HUDEP-2 (cell line): ENCODE measurements around the gene GALNT7.

Source experiments
- DNase-seq, 76 experiments: peaks; one replicate each; lab custom pipeline; 2025; ENCODE audit not compliant: unreplicated experiment in 76 of 76; lab: John Stamatoyannopoulos, UW

GALNT7 gene

GRCh38 chr4:173288296-173288695 lies 119.7 kb downstream of the GALNT7 start:
- peak in 74 of 76 experiments; percentile 31 to 92 (median 81) for DNase-seq

DNA sequence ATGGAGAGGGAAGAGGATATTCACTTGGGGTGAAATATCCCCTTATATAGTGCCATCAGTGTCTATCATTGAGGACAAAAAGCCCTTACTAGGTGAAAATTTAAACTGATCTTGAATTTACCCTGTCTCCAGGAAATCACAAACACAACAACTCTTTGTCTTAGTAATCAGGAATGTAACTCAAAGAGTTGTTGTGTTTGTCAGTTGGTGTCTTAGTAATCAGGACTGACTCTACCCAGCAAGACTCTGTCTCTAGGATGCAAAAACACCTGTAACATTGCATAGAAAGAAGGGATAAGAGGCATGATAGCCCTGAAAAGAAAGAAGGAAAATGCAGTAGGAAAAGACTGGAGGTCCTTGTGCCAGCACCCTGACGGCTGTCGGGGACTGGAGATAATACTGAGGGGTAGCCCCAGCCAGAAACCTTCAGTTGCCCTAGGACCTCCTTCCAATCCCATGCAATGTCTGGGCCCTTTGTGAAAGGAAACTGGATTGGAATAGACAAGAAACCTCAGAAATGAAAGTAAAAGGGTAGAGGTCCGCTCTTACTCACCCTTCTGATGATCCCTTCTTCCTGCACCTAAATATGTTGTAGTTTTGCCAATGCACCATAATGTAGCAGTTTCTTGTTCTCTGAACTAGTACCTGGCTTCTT lies 120.2 kb downstream of the GALNT7 start:
- peak in 15 of 76 experiments; percentile 13 to 52 (median 34) for DNase-seq

- DNase-seq: peak in 73 of 76 experiments; percentile 7 to 89 (median 50)
Observed at GRCh38 chr4:173289353-173289727, 120.7 kb downstream of the GALNT7 start.

GRCh38 chr4:173291899-173292298 lies 123.3 kb downstream of the GALNT7 start:
- DNase-seq: no peak

GRCh38 chr4:173293663-173294062 lies 125.1 kb downstream of the GALNT7 start:
- no peak for DNase-seq

DNA sequence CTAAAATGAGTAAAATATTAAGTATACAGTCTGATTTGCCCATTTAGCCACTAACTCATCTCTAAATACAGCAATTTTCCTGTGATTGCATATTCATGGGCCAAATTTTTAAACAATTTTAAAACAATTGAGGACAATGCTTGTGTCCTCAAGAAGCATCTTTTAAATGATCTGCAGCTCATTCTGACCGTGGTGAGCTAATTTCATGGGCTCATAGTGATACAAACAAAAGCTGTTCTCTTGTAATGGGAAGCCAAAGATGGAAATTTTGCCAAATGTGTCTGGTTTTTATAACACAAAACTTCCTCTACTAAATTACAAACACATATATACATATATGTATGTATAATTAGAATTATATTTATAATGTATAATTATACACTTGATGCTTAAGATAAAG lies 125.8 kb downstream of the GALNT7 start:
- no peak for DNase-seq

GRCh38 chr4:173301518-173302201 lies 133.0 kb downstream of the GALNT7 start:
- peak in 13 of 76 experiments; percentile 2 to 33 (median 14) for DNase-seq

DNA sequence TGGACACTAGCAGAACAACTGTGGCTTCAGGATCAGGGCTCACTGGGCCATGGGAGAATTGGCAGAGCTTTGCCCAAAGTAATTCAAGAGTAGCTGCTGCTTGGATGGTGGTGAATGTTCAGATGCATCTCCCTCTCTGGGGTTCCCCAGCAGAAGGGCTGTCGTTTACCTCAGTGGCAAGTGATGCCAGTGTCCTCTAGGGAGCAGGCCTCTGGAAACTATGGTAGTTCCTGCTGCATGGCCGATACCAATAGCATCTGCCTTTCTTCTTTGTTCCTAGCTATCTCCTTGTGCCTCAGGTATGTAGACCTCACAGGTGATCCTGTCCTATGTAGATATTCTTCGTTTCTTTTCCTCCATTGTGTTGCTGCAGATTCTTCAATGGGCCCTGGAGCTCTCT lies 139.2 kb downstream of the GALNT7 start:
- no peak for DNase-seq

DNA sequence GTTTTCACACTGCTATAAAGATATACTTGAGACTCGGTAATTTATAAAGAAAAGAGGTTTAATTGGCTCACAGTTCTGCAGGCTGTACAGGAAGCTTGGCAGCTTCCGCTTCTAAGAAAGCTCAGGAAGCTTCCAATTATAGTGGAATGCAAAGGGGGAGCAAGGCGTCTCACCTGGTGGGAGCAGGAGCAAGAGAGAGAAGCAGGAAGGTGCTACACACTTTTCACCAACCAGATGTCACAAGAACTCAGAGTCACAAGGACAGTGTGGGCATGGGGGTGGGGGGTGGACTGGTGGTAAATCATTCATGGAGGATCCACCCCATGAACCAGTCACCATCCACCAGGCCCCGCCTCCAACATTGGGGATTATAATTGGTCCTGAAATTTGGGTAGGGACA lies 142.8 kb downstream of the GALNT7 start:
- DNase-seq: no peak

- no peak for DNase-seq
Observed at GRCh38 chr4:173314715-173315114, 146.1 kb downstream of the GALNT7 start.

GRCh38 chr4:173316060-173316459 lies 147.4 kb downstream of the GALNT7 start:
- no peak for DNase-seq

DNA sequence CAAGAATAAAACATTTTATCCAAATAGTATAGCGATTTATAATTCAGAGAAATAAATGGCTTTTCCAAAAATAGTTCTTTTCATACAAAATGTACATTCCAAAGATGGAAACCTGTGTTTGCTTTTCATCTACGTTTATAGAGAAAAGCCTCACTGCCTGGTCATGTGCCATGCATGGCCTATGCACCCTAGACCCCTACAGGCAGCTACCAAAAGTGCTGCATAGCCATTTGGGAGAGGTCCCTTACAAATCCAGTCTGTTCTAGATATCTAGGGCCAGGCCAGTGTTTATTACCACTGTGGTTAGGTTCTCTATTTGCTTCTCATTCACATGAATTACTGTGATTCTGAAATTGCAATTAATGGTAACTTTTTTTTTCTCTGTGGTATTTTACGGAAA lies 148.4 kb downstream of the GALNT7 start:
- DNase-seq: peak in 53 of 76 experiments; percentile 2 to 55 (median 22)

DNA sequence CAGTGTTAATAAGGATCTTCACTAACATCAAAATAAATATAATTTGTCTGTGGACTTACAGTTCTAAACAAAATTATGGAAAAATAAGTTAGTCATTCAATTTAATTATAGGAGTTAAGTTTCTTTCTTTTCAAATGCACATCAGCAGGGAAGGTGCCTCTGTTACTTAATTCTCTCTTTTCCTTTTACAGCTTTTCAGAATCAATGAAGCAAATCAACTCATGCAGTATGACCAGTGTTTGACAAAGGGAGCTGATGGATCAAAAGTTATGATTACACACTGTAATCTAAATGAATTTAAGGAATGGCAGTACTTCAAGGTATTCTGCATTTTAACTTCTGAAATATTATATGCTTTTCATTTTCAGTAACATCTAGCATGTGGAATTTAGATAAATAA lies 149.6 kb downstream of the GALNT7 start:
- no peak for DNase-seq

GRCh38 chr4:173318648-173319211 lies 150.1 kb downstream of the GALNT7 start:
- DNase-seq: peak in 4 of 76 experiments; percentile 0 to 8 (median 5)

DNA sequence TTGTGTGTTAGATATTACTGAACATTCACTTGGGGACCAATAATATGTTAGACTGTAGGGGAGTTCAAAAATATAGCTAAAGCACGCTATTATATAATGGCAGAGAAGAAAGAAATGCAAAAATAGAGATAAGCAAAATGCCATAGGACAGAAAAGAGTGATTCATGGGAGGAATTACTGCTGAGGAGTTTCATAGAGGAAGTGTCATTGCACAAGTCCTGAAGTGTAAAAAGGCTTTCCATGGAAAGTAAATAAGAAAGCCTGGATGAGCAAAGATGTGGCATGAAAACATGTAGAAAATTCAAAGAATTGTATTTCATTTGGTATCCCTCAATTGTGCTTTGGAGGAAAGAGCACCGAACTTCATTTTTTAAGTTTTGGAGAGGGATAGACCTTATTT lies 151.1 kb downstream of the GALNT7 start:
- no peak for DNase-seq

DNA sequence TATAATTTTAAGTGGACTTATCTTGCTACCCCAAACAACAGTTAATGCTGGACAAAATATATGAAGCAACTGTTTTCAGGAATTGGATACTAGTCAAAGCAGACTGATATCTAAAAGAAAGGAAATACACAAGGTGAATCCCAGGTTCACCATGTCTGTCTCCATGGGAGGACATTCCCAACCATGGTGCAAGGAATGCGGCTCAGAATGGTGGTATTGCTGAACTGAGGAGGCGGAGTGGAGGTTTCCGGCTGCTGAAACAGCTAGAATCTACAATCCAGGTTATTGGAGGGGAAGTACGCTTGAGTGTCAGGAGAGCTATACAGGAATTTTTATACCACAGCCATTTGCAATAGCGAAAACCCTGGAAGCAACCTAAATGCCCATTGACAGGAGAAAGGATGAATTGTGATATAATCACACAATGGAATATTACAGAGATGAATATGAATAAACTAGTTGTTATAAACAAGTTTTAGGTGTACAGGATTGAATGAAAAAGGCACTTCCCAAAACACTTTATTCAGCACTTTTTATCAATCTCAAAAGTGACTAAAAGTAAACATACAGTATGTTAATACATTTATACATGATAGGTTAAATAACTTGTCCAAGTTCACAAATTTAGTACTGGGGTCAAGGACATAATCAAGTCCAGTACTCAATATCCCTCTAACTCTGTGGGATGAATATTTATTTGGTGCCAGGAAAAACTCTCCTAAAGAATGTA lies 156.6 kb downstream of the GALNT7 start:
- DNase-seq: no peak

GRCh38 chr4:173328236-173328901 lies 159.8 kb downstream of the GALNT7 start:
- peak in 1 of 76 experiments; percentile 5 for DNase-seq

DNA sequence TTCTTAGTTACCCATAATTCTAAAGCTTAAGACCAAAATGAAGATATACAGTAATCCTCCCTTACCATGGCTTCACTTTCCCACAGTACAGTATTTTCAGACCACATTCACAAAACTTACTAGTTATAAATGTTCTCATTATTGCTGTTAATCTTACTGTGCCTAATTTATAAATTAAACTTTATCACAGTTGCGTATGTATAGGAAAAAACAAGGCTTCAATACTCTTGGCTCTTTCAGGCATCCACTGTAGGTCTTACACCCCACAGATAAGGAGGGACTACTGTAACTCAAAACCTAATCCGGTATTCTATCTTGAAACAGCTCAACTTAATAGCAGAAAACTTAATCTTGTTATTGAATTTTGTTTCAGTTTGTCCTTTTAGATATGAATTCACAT lies 162.0 kb downstream of the GALNT7 start:
- no peak for DNase-seq

- DNase-seq: no peak
Observed at GRCh38 chr4:173332021-173332487, 163.4 kb downstream of the GALNT7 start.

DNA sequence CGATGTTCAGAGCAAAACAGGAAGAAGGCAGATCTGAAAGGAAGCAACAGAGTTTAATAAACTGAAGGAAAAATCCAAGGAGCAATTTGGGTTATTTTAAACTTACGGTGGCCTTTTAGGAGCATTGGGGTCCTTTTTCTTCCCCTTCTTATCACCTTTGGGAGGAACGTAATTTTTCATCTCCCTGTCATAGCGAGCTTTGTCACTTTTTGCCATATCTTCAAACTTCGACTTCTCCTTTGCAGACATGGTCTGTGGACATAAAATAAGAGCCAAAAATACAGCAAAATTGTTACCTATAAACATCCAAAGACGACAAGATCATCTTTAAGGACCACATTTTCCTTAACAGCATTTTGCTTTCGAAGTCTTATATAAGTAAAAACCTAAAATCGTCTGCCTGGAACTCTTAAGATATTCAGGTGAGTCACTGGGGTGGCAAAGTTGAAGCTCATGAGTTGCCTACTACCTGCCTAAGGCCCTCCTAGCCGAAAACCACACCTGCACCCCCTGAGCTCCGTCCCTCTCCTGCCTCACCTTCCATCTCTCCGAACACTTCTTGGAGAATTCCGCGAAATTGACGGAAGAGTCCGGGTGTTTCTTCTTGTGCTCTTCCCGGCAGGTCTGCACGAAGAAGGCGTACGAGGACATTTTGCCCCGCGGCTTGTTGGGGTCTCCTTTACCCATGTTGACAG lies 164.5 kb downstream of the GALNT7 start:
- DNase-seq: peak in 4 of 76 experiments; percentile 18 to 48 (median 32)
